Measurements from ENCODE around the gene RPL6.
"Not testable (repeated sequence)": the region's sequence is repeated elsewhere in the genome, so short reads cannot be mapped to it uniquely, and the experiment has no call there.

Gene RPL6

GRCh38 chr12:112409064-112409905 lies at the start of gene RPL6:
RPL6 (minus strand) TSS chr12:112409605; CDS start chr12:112408656, 949 bp downstream.
- peak in 55 of 56 donors; percentile 28 to 94 (median 77) for DNase-seq

GRCh38 chr12:112458751-112459150 lies 49.3 kb upstream of the RPL6 start:
- DNase-seq: no peak

- no peak for DNase-seq
Measured at GRCh38 chr12:112458330-112458729, 48.9 kb upstream of the RPL6 start.

GRCh38 chr12:112457142-112457541 lies 47.7 kb upstream of the RPL6 start:
- DNase-seq: not testable (repeated sequence)

- peak in 34 of 56 donors; percentile 3 to 71 (median 22) for DNase-seq
Measured at GRCh38 chr12:112456029-112456428, 46.6 kb upstream of the RPL6 start.

GRCh38 chr12:112450725-112451124 lies 41.3 kb upstream of the RPL6 start:
- peak in 1 of 56 donors; percentile 5 for DNase-seq

GRCh38 chr12:112448165-112448564 lies 38.8 kb upstream of the RPL6 start:
- not testable (repeated sequence) for DNase-seq

- no peak for DNase-seq
Measured at GRCh38 chr12:112447106-112447505, 37.7 kb upstream of the RPL6 start.

GRCh38 chr12:112446008-112446725 lies 36.8 kb upstream of the RPL6 start:
- DNase-seq: no peak

- no peak for DNase-seq
Measured at GRCh38 chr12:112443916-112444315, 34.5 kb upstream of the RPL6 start.

GRCh38 chr12:112440653-112441052 lies 31.2 kb upstream of the RPL6 start:
- peak in 3 of 56 donors; percentile 7 to 33 (median 24) for DNase-seq

- DNase-seq: no peak
Measured at GRCh38 chr12:112439769-112440168, 30.4 kb upstream of the RPL6 start.

- DNase-seq: not testable (repeated sequence)
Measured at GRCh38 chr12:112438645-112439044, 29.2 kb upstream of the RPL6 start.

- DNase-seq: no peak
Measured at GRCh38 chr12:112433551-112433950, 24.1 kb upstream of the RPL6 start.

- DNase-seq: no peak
Measured at GRCh38 chr12:112431965-112432364, 22.6 kb upstream of the RPL6 start.

- no peak for DNase-seq
Measured at GRCh38 chr12:112430929-112431328, 21.5 kb upstream of the RPL6 start.

GRCh38 chr12:112427760-112428159 lies 18.4 kb upstream of the RPL6 start:
- no peak for DNase-seq

GRCh38 chr12:112425582-112426382 lies 16.4 kb upstream of the RPL6 start:
- no peak for DNase-seq

GRCh38 chr12:112424126-112424525 lies 14.7 kb upstream of the RPL6 start:
- peak in 19 of 56 donors; percentile 3 to 72 (median 11) for DNase-seq

GRCh38 chr12:112422531-112422930 lies 13.1 kb upstream of the RPL6 start:
- DNase-seq: peak in 47 of 56 donors; percentile 10 to 76 (median 46)

GRCh38 chr12:112421363-112421762 lies 12.0 kb upstream of the RPL6 start:
- no peak for DNase-seq

- DNase-seq: no peak
Measured at GRCh38 chr12:112420740-112421139, 11.3 kb upstream of the RPL6 start.
